Measurements from ENCODE around the gene CLEC5A. TPM values are rescaled to one million over a fixed set of nuclear protein-coding genes. Genes with fewer than 3 reads are reported as not detected.

Gene CLEC5A
- total RNA-seq, 4 donors from 2014 or later: 1.6 to 3.8 (median 2.9) TPM

DNA sequence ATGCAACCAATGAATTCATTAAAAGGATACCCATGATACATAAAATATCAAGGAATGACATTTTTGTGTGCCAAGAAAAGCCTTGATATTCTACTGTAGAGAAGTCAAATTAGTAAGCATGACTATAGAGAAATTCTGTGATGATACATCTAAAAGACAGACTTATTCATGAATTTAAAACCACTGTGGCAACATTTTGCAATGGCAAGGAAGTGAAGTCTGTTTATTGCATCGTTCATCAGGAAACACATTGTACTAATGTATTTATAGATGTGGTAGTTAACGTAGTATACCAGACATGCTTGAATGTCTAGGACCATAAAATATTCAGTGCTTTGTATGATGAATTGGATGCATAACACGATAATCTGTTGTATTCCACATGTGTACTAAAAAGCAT, 9.3 kb upstream of the CLEC5A start:
- intact Hi-C loops (cut with DNase I; ENCODE audit: low total_unique reads): no loop called here
- WGBS, 2 donors: 54 to 56% methylated on average over 3 of the region's 3 CpGs
- DNase-seq (ENCODE audit: low spot score in 2 of 2): no peak
- TF ChIP-seq POLR2A (IDR thresholded peaks at IDR 0.05) (no peak), CTCF (IDR thresholded peaks at IDR 0.05) (no peak)
- no peak overlapping the region for H3K4me3 ChIP-seq (ENCODE audit: low read depth, poor library complexity, severe bottlenecking)

GRCh38 chr7:141954334-141954733, 7.6 kb upstream of the CLEC5A start:
- no peak for DNase-seq (ENCODE audit: low spot score in 2 of 2)
- H3K4me3 ChIP-seq (ENCODE audit: low read depth, poor library complexity, severe bottlenecking): no peak overlapping the region
- intact Hi-C loops (cut with DNase I; ENCODE audit: low total_unique reads): no loop called here
- 84 to 87% methylated on average over 1 of the region's 1 CpG for WGBS, 2 donors
- TF ChIP-seq CTCF (IDR thresholded peaks at IDR 0.05) (no peak), POLR2A (IDR thresholded peaks at IDR 0.05) (no peak)

DNA sequence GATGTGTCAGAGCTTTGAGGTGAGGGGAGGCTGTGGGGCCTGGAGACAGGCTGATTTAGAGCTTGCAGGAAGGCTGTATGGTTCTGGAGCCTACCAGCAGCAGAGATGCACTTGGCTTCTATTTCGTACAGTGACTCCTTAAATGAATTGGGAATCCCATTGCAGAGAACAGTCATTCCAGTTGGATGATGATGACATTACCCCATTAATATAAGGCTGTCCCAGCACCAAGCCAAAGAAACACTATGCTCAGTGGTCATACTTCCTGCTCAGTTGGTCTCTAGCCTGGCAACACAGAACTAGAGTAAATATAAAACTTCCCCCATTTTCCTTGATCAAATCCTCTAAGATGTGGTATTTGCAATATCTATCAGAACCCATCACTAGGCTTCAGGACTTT, 5.7 kb upstream of the CLEC5A start:
- H3K4me3 ChIP-seq (ENCODE audit: low read depth, poor library complexity, severe bottlenecking): no peak overlapping the region
- TF ChIP-seq POLR2A (IDR thresholded peaks at IDR 0.05) (no peak), CTCF (IDR thresholded peaks at IDR 0.05) (no peak)
- no peak for DNase-seq (ENCODE audit: low spot score in 2 of 2)
- WGBS, 2 donors: 87 to 88% methylated on average over 1 of the region's 1 CpG
- intact Hi-C loops (cut with DNase I; ENCODE audit: low total_unique reads): no loop called here

DNA sequence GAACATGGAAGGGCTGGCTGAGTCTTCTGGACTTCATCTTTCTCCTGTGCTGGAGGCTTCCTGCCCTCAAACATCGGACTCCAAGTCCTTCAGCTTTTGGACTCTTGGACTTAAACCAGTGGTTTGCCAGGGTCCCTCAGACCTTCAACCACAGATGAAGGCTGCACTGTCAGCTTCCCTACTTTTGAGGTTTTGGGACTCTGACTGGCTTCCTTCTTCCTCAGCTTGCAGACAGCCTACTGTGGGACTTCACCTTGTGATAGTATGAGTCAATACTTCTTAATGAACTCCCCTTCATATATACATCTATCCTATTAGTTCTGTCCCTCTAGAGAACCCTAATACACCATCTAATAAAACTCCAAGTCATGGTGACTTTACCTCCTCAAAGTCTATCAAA, 4.0 kb upstream of the CLEC5A start:
- intact Hi-C loops (cut with DNase I; ENCODE audit: low total_unique reads): no loop called here
- WGBS, 2 donors: 80 to 92% methylated on average over 1 of the region's 1 CpG
- H3K4me3 ChIP-seq (ENCODE audit: low read depth, poor library complexity, severe bottlenecking): no peak overlapping the region
- no peak for DNase-seq (ENCODE audit: low spot score in 2 of 2)
- no peak for TF ChIP-seq CTCF (IDR thresholded peaks at IDR 0.05)
- TF ChIP-seq POLR2A (IDR thresholded peaks at IDR 0.05): no peak

GRCh38 chr7:141949911-141950310, 3.1 kb upstream of the CLEC5A start:
- DNase-seq (ENCODE audit: low spot score in 2 of 2): no peak
- intact Hi-C loops (cut with DNase I; ENCODE audit: low total_unique reads): no loop called here
- TF ChIP-seq CTCF (IDR thresholded peaks at IDR 0.05) (no peak), POLR2A (IDR thresholded peaks at IDR 0.05) (no peak)
- H3K4me3 ChIP-seq (ENCODE audit: low read depth, poor library complexity, severe bottlenecking): no peak overlapping the region
- 78 to 84% methylated on average over 3 of the region's 3 CpGs for WGBS, 2 donors

DNA sequence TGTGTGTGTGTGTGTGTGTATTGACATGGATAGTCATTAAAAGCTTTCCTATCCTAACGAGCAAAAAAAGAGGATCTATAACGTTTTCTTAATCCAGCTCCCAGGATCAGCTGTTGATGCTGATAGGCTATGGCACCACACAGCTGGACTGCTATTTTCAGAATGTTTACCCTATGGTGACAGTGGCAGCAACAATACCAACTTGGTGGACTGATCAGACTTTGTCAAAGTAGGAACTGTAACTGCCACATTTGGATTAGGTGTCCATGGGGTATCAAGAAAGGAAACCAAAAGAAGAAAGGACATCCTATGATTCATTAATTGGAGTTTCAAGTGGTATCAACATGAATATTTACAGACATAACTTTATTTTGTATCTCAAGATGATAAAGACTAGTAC, 2.7 kb upstream of the CLEC5A start:
- TF ChIP-seq POLR2A (IDR thresholded peaks at IDR 0.05): no peak
- no peak for TF ChIP-seq CTCF (IDR thresholded peaks at IDR 0.05)
- 50 to 67% methylated on average over 2 of the region's 2 CpGs for WGBS, 2 donors
- intact Hi-C loops (cut with DNase I; ENCODE audit: low total_unique reads): no loop called here
- DNase-seq (ENCODE audit: low spot score in 2 of 2): no peak
- H3K4me3 ChIP-seq (ENCODE audit: low read depth, poor library complexity, severe bottlenecking): no peak overlapping the region

Data from lower leg skin (tissue), 4 donors.